B cell (primary cell): ENCODE results near the gene SENP1. TPM values are rescaled to one million over a fixed set of nuclear protein-coding genes. Genes with fewer than 3 reads are reported as not detected.

Experiments used
- ATAC-seq: fragments of 200-7000 bp; cut with Tn5 transposase; one replicate; pipeline ENCODE4 v1.10.0; 2021; ENCODE audit warnings: low read depth, mild to moderate bottlenecking, moderate number of reproducible peaks, moderate library complexity
- CTCF ChIA-PET: fragments of 350-600 bp; sonication (Branson Sonifier 250); formaldehyde crosslinking; loops from one replicate; lab custom pipeline; 2021; ENCODE audit warnings: antibody characterized with exemption, inconsistent platforms; lab: Charles Lee
- POLR2A ChIA-PET: fragments of 350-600 bp; sonication (Branson Sonifier 250); formaldehyde crosslinking; loops from one replicate; lab custom pipeline; 2021; ENCODE audit warnings: antibody characterized with exemption; lab: Charles Lee
- DNase-seq: peaks from one replicate; pipeline ENCODE4 v3.0.0; 2013
- H2AFZ ChIP-seq: 2 replicates; pipeline ENCODE4 v1.6.1; 2012; ENCODE audit warnings: mild to moderate bottlenecking, low read depth, low read length; ENCODE audit not compliant: insufficient read depth, poor library complexity, severe bottlenecking
- H3K27ac ChIP-seq, 2 donors: 1 replicate in 1 of 2; 2 replicates in 1 of 2; pipeline ENCODE4 v1.5.1; 2012 to 2013; ENCODE audit warnings: low read length in 2 of 2, mild to moderate bottlenecking in 2 of 2, moderate library complexity in 1 of 2
- H3K27me3 ChIP-seq, 4 experiments: fragments of 200-600 bp in 1 of 4; sonication (generic) in 1 of 4; replicated peaks in 1 of 4; 1 replicate in 2 of 4; 2 replicates in 2 of 4; pipeline versions ENCODE4 v1.6.1 to v1.7.0; 2013 to 2016; ENCODE audit warnings: low read length in 3 of 4, mild to moderate bottlenecking in 2 of 4, mixed read lengths in 1 of 4, moderate library complexity in 1 of 4; ENCODE audit not compliant: insufficient read depth in 4 of 4, control insufficient read depth in 3 of 4; ENCODE audit errors: control extremely low read depth in 1 of 4
- H3K36me3 ChIP-seq, 2 experiments: replicated peaks in 1 of 2; 1 replicate in 1 of 2; 2 replicates in 1 of 2; pipeline versions ENCODE4 v1.6.1 to v1.7.1; 2013; ENCODE audit warnings: low read length in 1 of 2; ENCODE audit not compliant: insufficient read depth in 2 of 2, control insufficient read depth in 1 of 2; ENCODE audit errors: control extremely low read depth in 1 of 2, extremely low read depth in 1 of 2
- H3K4me1 ChIP-seq, 2 donors: fragments of 200-600 bp in 1 of 2; sonication (generic) in 1 of 2; 1 replicate in 1 of 2; 2 replicates in 1 of 2; pipeline versions ENCODE4 v1.5.1 to v1.6.1; 2013 to 2017; ENCODE audit warnings: low read length in 2 of 2; ENCODE audit not compliant: control insufficient read depth in 2 of 2, insufficient read depth in 2 of 2
- H3K4me2 ChIP-seq: replicated peaks from 2 replicates; pipeline ENCODE3; 2012; ENCODE audit warnings: mild to moderate bottlenecking, low read depth, low read length; ENCODE audit not compliant: poor library complexity, severe bottlenecking
- H3K4me3 ChIP-seq, 5 experiments: fragments of 200-600 bp in 1 of 5; sonication (generic) in 1 of 5; 1 replicate in 3 of 5; 2 replicates in 2 of 5; pipeline versions ENCODE4 v1.5.1 to v1.7.0; 2011 to 2016; ENCODE audit warnings: low read length in 4 of 5, mild to moderate bottlenecking in 4 of 5, low read depth in 2 of 5, control low read depth in 1 of 5, moderate library complexity in 1 of 5; ENCODE audit not compliant: insufficient read depth in 1 of 5; ENCODE audit errors: control extremely low read depth in 1 of 5, extremely low read depth in 1 of 5
- H3K79me2 ChIP-seq: fragments of 200-600 bp; sonication (generic); one replicate; pipeline ENCODE4 v1.6.0; 2016; ENCODE audit warnings: low read length; ENCODE audit not compliant: control insufficient read depth, insufficient read depth
- H3K9ac ChIP-seq: fragments of 200-600 bp; sonication (generic); 2 replicates; pipeline ENCODE4 v1.6.1; 2017; ENCODE audit warnings: mild to moderate bottlenecking, low read length, moderate library complexity
- H3K9me3 ChIP-seq, 3 donors: one replicate each; pipeline versions ENCODE4 v1.6.1 to v1.7.1; 2013; ENCODE audit warnings: low read length in 2 of 3; ENCODE audit not compliant: control insufficient read depth in 2 of 3, insufficient read depth in 1 of 3; ENCODE audit errors: control extremely low read depth in 1 of 3
- H4K20me1 ChIP-seq: 2 replicates; pipeline ENCODE4 v1.6.0; 2012; ENCODE audit warnings: mild to moderate bottlenecking, low read length; ENCODE audit not compliant: insufficient read depth, control insufficient read depth, poor library complexity, severe bottlenecking
- H3K27ac Mint-ChIP-seq: one replicate; pipeline ENCODE4 v1.8.0; 2021; ENCODE audit warnings: mixed read lengths
- H3K27me3 Mint-ChIP-seq: one replicate; pipeline ENCODE4 v1.8.0; 2021; ENCODE audit warnings: mixed read lengths
- H3K4me1 Mint-ChIP-seq: one replicate; pipeline ENCODE4 v1.8.0; 2021; ENCODE audit warnings: mixed read lengths
- H3K4me3 Mint-ChIP-seq: one replicate; pipeline ENCODE4 v1.8.0; 2021; ENCODE audit warnings: mixed read lengths
- H3K9me3 Mint-ChIP-seq: one replicate; pipeline ENCODE4 v1.8.0; 2022; ENCODE audit warnings: mixed read lengths; ENCODE audit not compliant: insufficient read depth
- CTCF ChIP-seq: fragments of 200-600 bp; IDR thresholded peaks from one replicate; pipeline ENCODE4 v1.8.0; 2022; ENCODE audit warnings: antibody characterized with exemption, mild to moderate bottlenecking
- EZH2 ChIP-seq: IDR thresholded peaks from 2 replicates; pipeline ENCODE4 v1.6.1; 2012; ENCODE audit warnings: borderline replicate concordance, low read depth, mild to moderate bottlenecking, moderate library complexity, low read length; ENCODE audit not compliant: insufficient read depth, poor library complexity, severe bottlenecking
- WGBS: methylation state at CpG from one replicate; pipeline ENCODE4 v1.1.5; 2013; ENCODE audit warnings: missing lambda C conversion rate; ENCODE audit not compliant: insufficient coverage; 5-methylcytosine and 5-hydroxymethylcytosine counted together
- intact Hi-C: fragments of 100-400 bp; cut with micrococcal nuclease; formaldehyde crosslinking; loops from one replicate; pipeline ENCODE4 v1.10.0; 2022
- polyA plus RNA-seq: library from polyadenylated mRNA; depleted of rRNA; stranded (reverse); fragments of >200 nt; gene quantifications from 2 replicates; pipeline ENCODE4 v1.2.3, GENCODE V29; 2012
- total RNA-seq, 2 donors: library from RNA; stranded (reverse); fragments of 120-200 nt in 1 of 2; gene quantifications; 1 replicate in 1 of 2; 2 replicates in 1 of 2; pipeline versions ENCODE4 v1.2.3 to v1.2.4, GENCODE V29; 2013 to 2022

The SENP1 gene
- total and polyA plus RNA-seq, 2 donors (not counting 1 experiment from before 2014, with no cell fraction given) = 7.3 to 44.8 TPM

DNA sequence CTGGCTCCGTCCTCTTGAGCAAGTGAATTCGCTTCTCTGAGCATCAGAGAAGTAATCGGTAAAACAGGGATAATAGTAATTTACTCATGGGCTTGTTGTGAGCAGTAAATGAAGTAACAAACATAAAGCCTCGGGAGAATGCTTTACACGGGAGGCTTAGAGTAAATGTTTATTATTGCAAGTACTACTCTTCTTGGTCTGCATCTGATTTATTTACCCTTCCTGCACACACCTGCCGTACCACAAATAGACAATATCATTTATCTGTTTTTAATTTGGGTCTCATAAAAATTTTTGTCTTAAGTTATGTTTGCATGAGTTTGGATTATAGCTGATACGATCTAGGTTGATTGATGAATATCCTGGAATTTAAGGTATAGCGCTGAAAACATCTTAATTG is 93.8 kb downstream of the SENP1 start:
- CTCF ChIA-PET = no interaction called here
- Mint-ChIP-seq H3K27me3 (peaks cover 67% of the 10 kb centered on the region), H3K4me1 (no peaks in the 10 kb centered on the region), H3K4me3 (no peak overlapping the region), H3K27ac (no peak overlapping the region), H3K9me3 (no peaks in the 10 kb centered on the region)
- TF ChIP-seq EZH2 = no peak
- no peak for TF ChIP-seq CTCF
- H3K4me2 ChIP-seq = no peak overlapping the region
- no peak overlapping the region for H3K4me3 ChIP-seq
- no peaks in the 10 kb centered on the region for H3K79me2 ChIP-seq
- H3K9ac ChIP-seq = no peak overlapping the region
- H3K27me3 ChIP-seq = peaks cover under 1 to 30% (median 12%) of the 10 kb centered on the region in 4 experiments
- no peak overlapping the region for H3K27ac ChIP-seq
- POLR2A ChIA-PET = no interaction called here
- no peaks in the 10 kb centered on the region for H3K36me3 ChIP-seq
- WGBS = 100% methylated on average over 2 of the region's 8 CpGs
- ATAC-seq (no peak), DNase-seq (no peak)
- intact Hi-C loops = no loop called here
- H3K9me3 ChIP-seq = no peaks in the 10 kb centered on the region
- no peaks in the 10 kb centered on the region for H3K4me1 ChIP-seq
- no peak overlapping the region for H2AFZ ChIP-seq
- no peaks in the 10 kb centered on the region for H4K20me1 ChIP-seq

DNA sequence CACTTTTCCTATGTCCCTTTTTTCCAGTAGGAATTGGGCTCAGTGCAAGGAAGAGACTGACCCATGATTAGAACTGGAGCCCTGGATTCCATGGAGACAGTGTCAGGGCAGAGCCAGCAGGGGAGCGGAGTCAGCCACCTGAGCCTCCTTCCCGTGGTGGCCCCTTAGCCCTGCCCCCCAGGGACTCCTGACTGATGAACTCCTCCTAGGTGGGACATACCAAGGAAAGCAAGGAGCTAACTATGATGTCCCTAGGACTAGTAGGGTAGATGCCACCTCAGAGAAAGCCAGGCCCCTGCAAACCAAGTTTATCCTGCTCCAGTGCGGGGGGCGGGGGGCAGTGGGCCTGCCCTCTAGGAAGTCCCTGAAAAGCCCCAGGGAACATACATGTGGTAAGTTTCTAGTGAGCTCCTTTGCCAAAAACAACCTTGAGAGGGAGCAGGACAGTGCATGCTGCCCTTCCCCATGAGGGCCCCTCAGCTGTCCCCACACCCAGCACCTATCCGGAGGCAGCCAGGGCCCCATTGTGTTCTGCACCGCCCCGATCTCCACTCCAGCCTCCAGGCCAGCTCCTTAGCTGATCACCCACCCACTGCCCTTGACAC is 95.4 kb downstream of the SENP1 start:
- ChIA-PET CTCF (no interaction called here), POLR2A (no interaction called here)
- no peak overlapping the region for H3K4me3 ChIP-seq
- no peak overlapping the region for H3K4me2 ChIP-seq
- no peaks in the 10 kb centered on the region for H3K36me3 ChIP-seq
- no peak overlapping the region for H3K9ac ChIP-seq
- H3K79me2 ChIP-seq = no peaks in the 10 kb centered on the region
- H3K4me1 ChIP-seq = peaks cover under 1 to 6% of the 10 kb centered on the region in 2 donors
- DNase-seq (no peak), ATAC-seq (no peak)
- H3K9me3 ChIP-seq = peaks cover 0 to 2% (median 0%) of the 10 kb centered on the region in 3 donors
- TF ChIP-seq EZH2 (no peak), CTCF (no peak)
- peaks cover under 1% of the 10 kb centered on the region for H3K4me1 Mint-ChIP-seq
- intact Hi-C loops = no loop called here
- H3K9me3 Mint-ChIP-seq = no peaks in the 10 kb centered on the region
- H3K27me3 Mint-ChIP-seq = peaks cover 71% of the 10 kb centered on the region
- H3K27ac ChIP-seq = no peak overlapping the region
- H3K27me3 ChIP-seq = peaks cover 2 to 40% (median 24%) of the 10 kb centered on the region in 4 experiments
- 80% methylated on average over 7 of the region's 7 CpGs for WGBS
- H2AFZ ChIP-seq = no peak overlapping the region
- no peaks in the 10 kb centered on the region for H4K20me1 ChIP-seq
- H3K27ac Mint-ChIP-seq = no peak overlapping the region
- H3K4me3 Mint-ChIP-seq = no peak overlapping the region
